ENCODE results near the gene HORMAD1.

- TF ChIP-seq EZH2 (IDR thresholded peaks at IDR 0.05; ENCODE audit: low read depth), result no peak
- TF ChIP-seq CTCF (conservative IDR thresholded peaks at IDR 0.05), result no peak
Measured at GRCh38 chr1:150720703-150721102, at the start of gene HORMAD1.

Data from PC-9 (cell line).